ENCODE measurements around the gene ACSM2A. TPM values are rescaled to one million over a fixed set of nuclear protein-coding genes. Genes with fewer than 3 reads are reported as not detected.
"Not testable (repeated sequence)": the region's sequence is repeated elsewhere in the genome, so short reads cannot be mapped to it uniquely, and the experiment has no call there.

The ACSM2A gene
- total RNA-seq, 1 experiment from 2014 or later: not detected

DNA sequence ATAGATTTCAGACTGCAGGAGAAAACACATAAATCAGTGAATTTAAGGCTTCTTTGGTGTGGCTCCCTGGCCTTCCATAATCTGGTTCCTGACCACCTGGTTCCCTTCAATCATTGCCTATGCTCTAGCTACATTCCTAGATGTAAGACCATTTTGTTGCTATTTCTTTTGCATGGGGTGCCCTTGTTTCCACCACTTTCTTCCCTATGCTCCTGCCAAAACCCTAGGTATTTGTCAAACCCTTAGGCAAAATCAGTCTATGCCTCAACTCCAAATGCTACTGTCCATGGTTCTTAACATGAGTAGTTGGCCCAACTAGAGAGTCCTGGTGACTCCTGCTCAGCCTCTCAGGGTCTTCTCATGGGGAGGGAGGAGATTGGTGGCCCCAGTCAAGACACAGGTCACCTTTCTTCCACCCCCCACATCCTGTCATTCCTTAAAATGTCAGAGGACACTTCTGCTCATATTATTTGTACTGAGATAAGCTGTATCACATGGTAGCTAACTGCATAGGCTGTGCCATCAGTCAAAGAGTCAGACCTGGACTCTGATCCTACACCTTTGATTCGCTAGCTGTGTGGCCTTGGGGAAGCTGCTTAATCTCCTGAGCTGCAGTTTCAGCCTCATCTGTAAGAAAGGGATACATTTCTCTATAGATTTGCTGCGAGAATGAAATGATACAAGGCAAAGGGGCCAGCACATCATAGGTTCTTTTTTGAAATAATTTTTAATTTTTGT is 27.0 kb upstream of the ACSM2A start:
- H2AFZ ChIP-seq (ENCODE audit: low read length): no peak overlapping the region
- no peak overlapping the region for H3K4me2 ChIP-seq (ENCODE audit: low read length)
- ChIA-PET CTCF (no interaction called here), POLR2A (ENCODE audit: unreplicated experiment) (no interaction called here)
- H3K9me3 ChIP-seq (ENCODE audit: low read length): no peaks in the 10 kb centered on the region
- BruUV-seq (replicated peaks): no TSS peak
- no peak overlapping the region for H3K27ac ChIP-seq (ENCODE audit: low read length)
- no peaks in the 10 kb centered on the region for H4K20me1 ChIP-seq (ENCODE audit: low read length)
- no peak overlapping the region for H3K4me3 ChIP-seq (ENCODE audit: low read length)
- no peaks in the 10 kb centered on the region for H3K9me2 ChIP-seq (replicated peaks; ENCODE audit: low read length)
- no peaks in the 10 kb centered on the region for H3F3A ChIP-seq (ENCODE audit: low read length, unreplicated experiment)
- DNase-seq (no peak), ATAC-seq (no peak)
- H3K4me1 ChIP-seq (ENCODE audit: insufficient read depth, low read length): no peaks in the 10 kb centered on the region
- TF ChIP-seq EZH2phosphoT487 (IDR thresholded peaks at IDR 0.05; ENCODE audit: borderline replicate concordance, low read length) (no peak), EZH2 (IDR thresholded peaks at IDR 0.05; ENCODE audit: low read length, unreplicated experiment) (no peak)
- TF ChIP-seq, protein P1, sequence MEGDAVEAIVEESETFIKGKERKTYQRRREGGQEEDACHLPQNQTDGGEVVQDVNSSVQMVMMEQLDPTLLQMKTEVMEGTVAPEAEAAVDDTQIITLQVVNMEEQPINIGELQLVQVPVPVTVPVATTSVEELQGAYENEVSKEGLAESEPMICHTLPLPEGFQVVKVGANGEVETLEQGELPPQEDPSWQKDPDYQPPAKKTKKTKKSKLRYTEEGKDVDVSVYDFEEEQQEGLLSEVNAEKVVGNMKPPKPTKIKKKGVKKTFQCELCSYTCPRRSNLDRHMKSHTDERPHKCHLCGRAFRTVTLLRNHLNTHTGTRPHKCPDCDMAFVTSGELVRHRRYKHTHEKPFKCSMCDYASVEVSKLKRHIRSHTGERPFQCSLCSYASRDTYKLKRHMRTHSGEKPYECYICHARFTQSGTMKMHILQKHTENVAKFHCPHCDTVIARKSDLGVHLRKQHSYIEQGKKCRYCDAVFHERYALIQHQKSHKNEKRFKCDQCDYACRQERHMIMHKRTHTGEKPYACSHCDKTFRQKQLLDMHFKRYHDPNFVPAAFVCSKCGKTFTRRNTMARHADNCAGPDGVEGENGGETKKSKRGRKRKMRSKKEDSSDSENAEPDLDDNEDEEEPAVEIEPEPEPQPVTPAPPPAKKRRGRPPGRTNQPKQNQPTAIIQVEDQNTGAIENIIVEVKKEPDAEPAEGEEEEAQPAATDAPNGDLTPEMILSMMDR (conservative IDR thresholded peaks at IDR 0.05; ENCODE audit: low read depth, low read length): no peak
- H3K36me3 ChIP-seq (ENCODE audit: low read depth, low read length): no peaks in the 10 kb centered on the region
- no peaks in the 10 kb centered on the region for H3K27me3 ChIP-seq (ENCODE audit: low read length)
- intact Hi-C loops (cut with micrococcal nuclease): no loop called here
- H3K79me2 ChIP-seq (ENCODE audit: low read length): no peaks in the 10 kb centered on the region
- no peak overlapping the region for H3K9ac ChIP-seq (ENCODE audit: low read length)

GRCh38 chr16:20427401-20427797 is 23.9 kb upstream of the ACSM2A start:
- H3K4me3 ChIP-seq (ENCODE audit: low read length); H2AFZ ChIP-seq (ENCODE audit: low read length); H3K27me3 ChIP-seq (ENCODE audit: low read length); H4K20me1 ChIP-seq (ENCODE audit: low read length); H3K4me2 ChIP-seq (ENCODE audit: low read length); H3K27ac ChIP-seq (ENCODE audit: low read length); H3K9me2 ChIP-seq (replicated peaks; ENCODE audit: low read length); intact Hi-C loops (cut with micrococcal nuclease); POLR2A ChIA-PET (ENCODE audit: unreplicated experiment); H3K79me2 ChIP-seq (ENCODE audit: low read length); H3F3A ChIP-seq (ENCODE audit: low read length, unreplicated experiment); H3K9me3 ChIP-seq (ENCODE audit: low read length); H3K36me3 ChIP-seq (ENCODE audit: low read depth, low read length); BruUV-seq (replicated peaks); CTCF ChIA-PET; H3K4me1 ChIP-seq (ENCODE audit: insufficient read depth, low read length); DNase-seq; ATAC-seq; H3K9ac ChIP-seq (ENCODE audit: low read length): not testable (repeated sequence)

DNA sequence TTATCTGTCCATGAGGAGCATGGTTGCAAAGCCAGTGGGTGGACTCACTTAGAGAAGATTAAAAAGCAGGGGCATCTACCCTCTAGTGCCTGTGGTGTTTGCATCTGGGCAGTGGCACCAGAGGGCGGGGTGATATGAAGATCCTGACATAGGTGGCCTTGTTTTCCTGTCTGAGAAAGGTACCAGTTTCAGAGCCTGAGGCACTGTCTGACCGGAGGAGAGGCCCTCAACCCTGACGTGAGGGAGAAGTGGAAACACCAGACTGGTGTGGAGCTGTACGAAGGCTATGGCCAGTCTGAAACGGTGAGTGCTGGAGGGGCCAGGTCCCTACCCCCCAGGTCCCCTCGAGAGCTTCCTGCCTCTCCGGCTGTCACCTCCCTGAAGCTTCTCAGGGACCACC is 21.8 kb upstream of the ACSM2A start:
- H3K27me3 ChIP-seq (ENCODE audit: low read length); H4K20me1 ChIP-seq (ENCODE audit: low read length); H3F3A ChIP-seq (ENCODE audit: low read length, unreplicated experiment); H3K4me2 ChIP-seq (ENCODE audit: low read length); H3K4me1 ChIP-seq (ENCODE audit: insufficient read depth, low read length); H3K9me2 ChIP-seq (replicated peaks; ENCODE audit: low read length); ATAC-seq; H3K4me3 ChIP-seq (ENCODE audit: low read length); DNase-seq; H3K9me3 ChIP-seq (ENCODE audit: low read length); H3K9ac ChIP-seq (ENCODE audit: low read length); H3K79me2 ChIP-seq (ENCODE audit: low read length); H2AFZ ChIP-seq (ENCODE audit: low read length); intact Hi-C loops (cut with micrococcal nuclease); CTCF ChIA-PET; H3K36me3 ChIP-seq (ENCODE audit: low read depth, low read length); H3K27ac ChIP-seq (ENCODE audit: low read length); POLR2A ChIA-PET (ENCODE audit: unreplicated experiment); BruUV-seq (replicated peaks): not testable (repeated sequence)

DNA sequence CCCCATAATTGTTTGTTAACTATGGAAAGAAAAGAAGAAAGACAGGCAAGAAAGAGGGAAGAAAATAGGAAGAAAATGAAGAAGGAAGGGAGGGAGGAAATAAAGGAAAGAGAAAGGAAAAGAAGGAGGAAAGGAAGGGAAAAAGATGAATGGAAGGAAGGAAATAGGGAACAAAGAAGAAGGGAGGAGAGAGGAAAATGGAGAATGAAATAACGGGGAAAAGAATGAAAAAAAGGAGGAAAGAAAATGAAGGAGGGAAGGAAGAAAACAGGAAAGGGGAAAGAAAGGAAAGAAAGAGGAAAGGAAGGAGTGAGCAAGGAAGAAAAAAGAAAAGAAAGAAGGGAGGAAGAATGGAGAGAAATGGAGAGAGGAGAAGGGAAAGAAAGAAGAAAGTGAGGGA is 20.8 kb upstream of the ACSM2A start:
- H2AFZ ChIP-seq (ENCODE audit: low read length); H3K4me2 ChIP-seq (ENCODE audit: low read length); H3K27me3 ChIP-seq (ENCODE audit: low read length); H3K9me2 ChIP-seq (replicated peaks; ENCODE audit: low read length); DNase-seq; H3K9ac ChIP-seq (ENCODE audit: low read length); H4K20me1 ChIP-seq (ENCODE audit: low read length); H3K4me3 ChIP-seq (ENCODE audit: low read length); intact Hi-C loops (cut with micrococcal nuclease); CTCF ChIA-PET; H3K27ac ChIP-seq (ENCODE audit: low read length); H3K36me3 ChIP-seq (ENCODE audit: low read depth, low read length); BruUV-seq (replicated peaks); H3F3A ChIP-seq (ENCODE audit: low read length, unreplicated experiment); POLR2A ChIA-PET (ENCODE audit: unreplicated experiment); H3K9me3 ChIP-seq (ENCODE audit: low read length); H3K4me1 ChIP-seq (ENCODE audit: insufficient read depth, low read length); ATAC-seq; H3K79me2 ChIP-seq (ENCODE audit: low read length): not testable (repeated sequence)
